HG02884 (cell line): ENCODE data around the gene SPN.
"Not testable (repeated sequence)": the region's sequence is repeated elsewhere in the genome, so short reads cannot be mapped to it uniquely, and the experiment has no call there.

Source experiments
- ATAC-seq: cut with Tn5 transposase; IDR thresholded peaks from one replicate; pipeline ENCODE4 v1.9.1; 2021; ENCODE audit warnings: mild to moderate bottlenecking, moderate library complexity; ENCODE audit not compliant: unreplicated experiment

The SPN gene

GRCh38 chr16:29699324-29700219 is 36.5 kb downstream of the SPN start:
- no peak for ATAC-seq

GRCh38 chr16:29700253-29700987 is 37.4 kb downstream of the SPN start:
- ATAC-seq, result no peak

GRCh38 chr16:29701214-29701555 is 38.1 kb downstream of the SPN start:
- ATAC-seq, result no peak

GRCh38 chr16:29702269-29702668 is 39.2 kb downstream of the SPN start:
- no peak for ATAC-seq

- ATAC-seq, result no peak
These were observed 42.0 kb downstream of the SPN start for GRCh38 chr16:29705030-29705429.

GRCh38 chr16:29707160-29707559 is 44.1 kb downstream of the SPN start:
- ATAC-seq, result not testable (repeated sequence)

GRCh38 chr16:29708917-29709600 is 46.0 kb downstream of the SPN start:
- no peak for ATAC-seq

- ATAC-seq, result not testable (repeated sequence)
These were observed 46.6 kb downstream of the SPN start for GRCh38 chr16:29709657-29710056.

- no peak for ATAC-seq
These were observed 47.5 kb downstream of the SPN start for GRCh38 chr16:29710227-29711219.

- ATAC-seq, result no peak
These were observed 49.8 kb downstream of the SPN start for GRCh38 chr16:29712809-29713208.

GRCh38 chr16:29714396-29714795 is 51.3 kb downstream of the SPN start:
- ATAC-seq, result no peak

GRCh38 chr16:29714972-29715371 is 51.9 kb downstream of the SPN start:
- ATAC-seq, result no peak

GRCh38 chr16:29717113-29717512 is 54.1 kb downstream of the SPN start:
- no peak for ATAC-seq

GRCh38 chr16:29719063-29719462 is 56.0 kb downstream of the SPN start:
- no peak for ATAC-seq
